SK-N-SH (cell line): ENCODE data around the gene ST7L.

Experiments
- CHD2 ChIP-seq: fragments of 150-350 bp; IDR thresholded peaks from 2 replicates; pipeline ENCODE4 v1.6.1; 2018; ENCODE audit warnings: low read length; ENCODE audit not compliant: partially characterized antibody
- EP300 ChIP-seq, 2 experiments: IDR thresholded peaks; 2 replicates each; pipeline versions ENCODE4 v1.4.0 to v1.6.1; 2012; ENCODE audit warnings: borderline replicate concordance in 1 of 2, low read depth in 1 of 2, low read length in 1 of 2
- FOXJ3 ChIP-seq: sonication (generic); formaldehyde crosslinking; IDR thresholded peaks from 2 replicates; pipeline ENCODE4 v1.5.1; 2020; ENCODE audit warnings: mild to moderate bottlenecking, missing genetic modification reagents
- FOXM1 ChIP-seq: IDR thresholded peaks from 2 replicates; pipeline ENCODE4 v1.4.0; 2012; ENCODE audit warnings: low read depth, mild to moderate bottlenecking
- JUND ChIP-seq: IDR thresholded peaks from 2 replicates; pipeline ENCODE4 v1.4.0; 2012
- MXI1 ChIP-seq: IDR thresholded peaks from 2 replicates; pipeline ENCODE4 v1.6.1; 2012; ENCODE audit warnings: mild to moderate bottlenecking, low read depth, low read length, improper control_type of control experiment
- RAD21 ChIP-seq: IDR thresholded peaks from 2 replicates; pipeline ENCODE4 v1.6.1; 2012; ENCODE audit warnings: mild to moderate bottlenecking, low read length
- TAF1 ChIP-seq: IDR thresholded peaks from 2 replicates; pipeline ENCODE4 v1.6.1; 2012; ENCODE audit warnings: low read depth, mild to moderate bottlenecking, low read length, moderate library complexity, borderline replicate concordance
- YY1 ChIP-seq: IDR thresholded peaks from 2 replicates; pipeline ENCODE4 v1.4.0; 2012; ENCODE audit warnings: low read depth, mild to moderate bottlenecking
- TF ChIP-seq, protein P1 (sequence below): fragments of 200-600 bp; sonication (generic); IDR thresholded peaks from 2 replicates; pipeline ENCODE4 v1.6.1; 2017; ENCODE audit warnings: antibody characterized with exemption, mild to moderate bottlenecking, moderate library complexity
- TF ChIP-seq, protein P2 (sequence below): IDR thresholded peaks from 2 replicates; pipeline ENCODE4 v1.4.0; 2012; ENCODE audit warnings: low read depth, borderline replicate concordance
- TF ChIP-seq, protein P3 (sequence below): IDR thresholded peaks from 2 replicates; pipeline ENCODE4 v1.4.0; 2012; ENCODE audit warnings: low read depth
- TF ChIP-seq, protein P4 (sequence below): IDR thresholded peaks from 2 replicates; pipeline ENCODE4 v1.6.1; 2012; ENCODE audit warnings: mild to moderate bottlenecking, low read depth, low read length, moderate library complexity

DNA sequence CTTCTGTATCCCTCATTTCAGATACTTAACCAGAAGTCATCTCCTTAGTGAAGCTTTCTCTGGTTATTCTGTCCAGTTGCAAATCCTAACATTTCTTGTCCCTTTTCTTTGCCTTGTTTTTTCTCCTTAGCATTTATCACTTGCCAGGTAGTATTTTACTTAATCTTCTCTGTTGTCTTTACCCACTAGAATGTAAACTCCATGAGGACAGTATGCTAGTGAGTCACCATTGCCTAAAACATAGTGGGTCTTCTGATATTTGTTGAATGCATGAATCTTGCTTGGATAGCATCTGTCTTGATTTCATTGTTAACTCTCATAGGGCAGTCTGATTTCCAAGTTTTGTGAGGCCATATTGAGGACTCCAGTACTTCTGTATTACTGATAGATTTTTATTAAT is 10.3 kb upstream of the ST7L start:
- TF ChIP-seq CHD2 (no peak), FOXJ3 (CRISPR knock-in tag) (no peak), TAF1 (no peak), RAD21 (no peak), EP300 (IDR thresholded peaks at IDR 0.05; ENCODE audit: borderline replicate concordance in 1 of 2, low read depth in 1 of 2, low read length in 1 of 2) (no peak), YY1 (no peak), FOXM1 (no peak), MXI1 (no peak), JUND (no peak)
- TF ChIP-seq, protein P1, sequence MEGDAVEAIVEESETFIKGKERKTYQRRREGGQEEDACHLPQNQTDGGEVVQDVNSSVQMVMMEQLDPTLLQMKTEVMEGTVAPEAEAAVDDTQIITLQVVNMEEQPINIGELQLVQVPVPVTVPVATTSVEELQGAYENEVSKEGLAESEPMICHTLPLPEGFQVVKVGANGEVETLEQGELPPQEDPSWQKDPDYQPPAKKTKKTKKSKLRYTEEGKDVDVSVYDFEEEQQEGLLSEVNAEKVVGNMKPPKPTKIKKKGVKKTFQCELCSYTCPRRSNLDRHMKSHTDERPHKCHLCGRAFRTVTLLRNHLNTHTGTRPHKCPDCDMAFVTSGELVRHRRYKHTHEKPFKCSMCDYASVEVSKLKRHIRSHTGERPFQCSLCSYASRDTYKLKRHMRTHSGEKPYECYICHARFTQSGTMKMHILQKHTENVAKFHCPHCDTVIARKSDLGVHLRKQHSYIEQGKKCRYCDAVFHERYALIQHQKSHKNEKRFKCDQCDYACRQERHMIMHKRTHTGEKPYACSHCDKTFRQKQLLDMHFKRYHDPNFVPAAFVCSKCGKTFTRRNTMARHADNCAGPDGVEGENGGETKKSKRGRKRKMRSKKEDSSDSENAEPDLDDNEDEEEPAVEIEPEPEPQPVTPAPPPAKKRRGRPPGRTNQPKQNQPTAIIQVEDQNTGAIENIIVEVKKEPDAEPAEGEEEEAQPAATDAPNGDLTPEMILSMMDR = no peak
- TF ChIP-seq, protein P2, sequence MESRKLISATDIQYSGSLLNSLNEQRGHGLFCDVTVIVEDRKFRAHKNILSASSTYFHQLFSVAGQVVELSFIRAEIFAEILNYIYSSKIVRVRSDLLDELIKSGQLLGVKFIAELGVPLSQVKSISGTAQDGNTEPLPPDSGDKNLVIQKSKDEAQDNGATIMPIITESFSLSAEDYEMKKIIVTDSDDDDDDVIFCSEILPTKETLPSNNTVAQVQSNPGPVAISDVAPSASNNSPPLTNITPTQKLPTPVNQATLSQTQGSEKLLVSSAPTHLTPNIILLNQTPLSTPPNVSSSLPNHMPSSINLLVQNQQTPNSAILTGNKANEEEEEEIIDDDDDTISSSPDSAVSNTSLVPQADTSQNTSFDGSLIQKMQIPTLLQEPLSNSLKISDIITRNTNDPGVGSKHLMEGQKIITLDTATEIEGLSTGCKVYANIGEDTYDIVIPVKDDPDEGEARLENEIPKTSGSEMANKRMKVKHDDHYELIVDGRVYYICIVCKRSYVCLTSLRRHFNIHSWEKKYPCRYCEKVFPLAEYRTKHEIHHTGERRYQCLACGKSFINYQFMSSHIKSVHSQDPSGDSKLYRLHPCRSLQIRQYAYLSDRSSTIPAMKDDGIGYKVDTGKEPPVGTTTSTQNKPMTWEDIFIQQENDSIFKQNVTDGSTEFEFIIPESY = no peak
- TF ChIP-seq, protein P3, sequence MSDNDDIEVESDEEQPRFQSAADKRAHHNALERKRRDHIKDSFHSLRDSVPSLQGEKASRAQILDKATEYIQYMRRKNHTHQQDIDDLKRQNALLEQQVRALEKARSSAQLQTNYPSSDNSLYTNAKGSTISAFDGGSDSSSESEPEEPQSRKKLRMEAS = no peak
- TF ChIP-seq, protein P4, sequence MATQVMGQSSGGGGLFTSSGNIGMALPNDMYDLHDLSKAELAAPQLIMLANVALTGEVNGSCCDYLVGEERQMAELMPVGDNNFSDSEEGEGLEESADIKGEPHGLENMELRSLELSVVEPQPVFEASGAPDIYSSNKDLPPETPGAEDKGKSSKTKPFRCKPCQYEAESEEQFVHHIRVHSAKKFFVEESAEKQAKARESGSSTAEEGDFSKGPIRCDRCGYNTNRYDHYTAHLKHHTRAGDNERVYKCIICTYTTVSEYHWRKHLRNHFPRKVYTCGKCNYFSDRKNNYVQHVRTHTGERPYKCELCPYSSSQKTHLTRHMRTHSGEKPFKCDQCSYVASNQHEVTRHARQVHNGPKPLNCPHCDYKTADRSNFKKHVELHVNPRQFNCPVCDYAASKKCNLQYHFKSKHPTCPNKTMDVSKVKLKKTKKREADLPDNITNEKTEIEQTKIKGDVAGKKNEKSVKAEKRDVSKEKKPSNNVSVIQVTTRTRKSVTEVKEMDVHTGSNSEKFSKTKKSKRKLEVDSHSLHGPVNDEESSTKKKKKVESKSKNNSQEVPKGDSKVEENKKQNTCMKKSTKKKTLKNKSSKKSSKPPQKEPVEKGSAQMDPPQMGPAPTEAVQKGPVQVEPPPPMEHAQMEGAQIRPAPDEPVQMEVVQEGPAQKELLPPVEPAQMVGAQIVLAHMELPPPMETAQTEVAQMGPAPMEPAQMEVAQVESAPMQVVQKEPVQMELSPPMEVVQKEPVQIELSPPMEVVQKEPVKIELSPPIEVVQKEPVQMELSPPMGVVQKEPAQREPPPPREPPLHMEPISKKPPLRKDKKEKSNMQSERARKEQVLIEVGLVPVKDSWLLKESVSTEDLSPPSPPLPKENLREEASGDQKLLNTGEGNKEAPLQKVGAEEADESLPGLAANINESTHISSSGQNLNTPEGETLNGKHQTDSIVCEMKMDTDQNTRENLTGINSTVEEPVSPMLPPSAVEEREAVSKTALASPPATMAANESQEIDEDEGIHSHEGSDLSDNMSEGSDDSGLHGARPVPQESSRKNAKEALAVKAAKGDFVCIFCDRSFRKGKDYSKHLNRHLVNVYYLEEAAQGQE = no peak
